ENCODE data around the gene KMT5B.

DNA sequence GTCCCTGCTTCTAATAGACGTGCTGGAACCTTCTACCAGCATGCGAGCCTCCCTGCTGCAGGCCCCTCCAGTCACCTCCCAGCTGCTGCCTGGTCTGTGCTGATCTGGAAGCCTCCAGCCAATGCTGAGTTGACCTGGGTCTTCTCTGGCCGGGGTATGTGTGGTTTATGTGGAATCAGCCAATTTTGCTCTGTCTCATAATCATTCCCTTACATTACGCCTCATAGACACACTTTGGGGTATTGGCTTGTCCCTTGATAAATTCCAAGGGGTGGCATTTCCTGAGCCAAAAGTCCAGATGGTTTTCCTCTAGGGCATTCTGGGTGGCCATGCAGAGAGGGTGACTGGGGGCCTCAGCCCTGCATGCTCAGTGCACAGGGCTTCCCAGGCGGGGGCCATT, 8.3 kb upstream of the KMT5B start:
- no peak for TF ChIP-seq EZH2 (IDR thresholded peaks at IDR 0.05; ENCODE audit: low read length, missing control alignments)
- TF ChIP-seq, protein P1, sequence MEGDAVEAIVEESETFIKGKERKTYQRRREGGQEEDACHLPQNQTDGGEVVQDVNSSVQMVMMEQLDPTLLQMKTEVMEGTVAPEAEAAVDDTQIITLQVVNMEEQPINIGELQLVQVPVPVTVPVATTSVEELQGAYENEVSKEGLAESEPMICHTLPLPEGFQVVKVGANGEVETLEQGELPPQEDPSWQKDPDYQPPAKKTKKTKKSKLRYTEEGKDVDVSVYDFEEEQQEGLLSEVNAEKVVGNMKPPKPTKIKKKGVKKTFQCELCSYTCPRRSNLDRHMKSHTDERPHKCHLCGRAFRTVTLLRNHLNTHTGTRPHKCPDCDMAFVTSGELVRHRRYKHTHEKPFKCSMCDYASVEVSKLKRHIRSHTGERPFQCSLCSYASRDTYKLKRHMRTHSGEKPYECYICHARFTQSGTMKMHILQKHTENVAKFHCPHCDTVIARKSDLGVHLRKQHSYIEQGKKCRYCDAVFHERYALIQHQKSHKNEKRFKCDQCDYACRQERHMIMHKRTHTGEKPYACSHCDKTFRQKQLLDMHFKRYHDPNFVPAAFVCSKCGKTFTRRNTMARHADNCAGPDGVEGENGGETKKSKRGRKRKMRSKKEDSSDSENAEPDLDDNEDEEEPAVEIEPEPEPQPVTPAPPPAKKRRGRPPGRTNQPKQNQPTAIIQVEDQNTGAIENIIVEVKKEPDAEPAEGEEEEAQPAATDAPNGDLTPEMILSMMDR (conservative IDR thresholded peaks at IDR 0.05 in 1 of 2, IDR thresholded peaks at IDR 0.05 in 1 of 2; ENCODE audit: low read depth in 1 of 2, low read length in 2 of 2): no peak

All from fibroblast of lung (primary cell).